ENCODE measurements around the gene LRP2. TPM values are rescaled to one million over a fixed set of nuclear protein-coding genes. Genes with fewer than 3 reads are reported as not detected.

Gene LRP2
- total RNA-seq, 1 donor: under 0.01 TPM

GRCh38 chr2:169089182-169089581 lies 273.2 kb downstream of the LRP2 start:
- no peak for DNase-seq (ENCODE audit: low read depth)
- H3K4me3 ChIP-seq (ENCODE audit: low read depth, low read length): no peak overlapping the region
- TF ChIP-seq CTCF (IDR thresholded peaks at IDR 0.05; ENCODE audit: insufficient read depth, low read depth, low read length): no peak

GRCh38 chr2:169087757-169088379 lies 274.5 kb downstream of the LRP2 start:
- no peak for TF ChIP-seq CTCF (IDR thresholded peaks at IDR 0.05; ENCODE audit: insufficient read depth, low read depth, low read length)
- H3K4me3 ChIP-seq (ENCODE audit: low read depth, low read length): no peak overlapping the region
- no peak for DNase-seq (ENCODE audit: low read depth)

- TF ChIP-seq CTCF (IDR thresholded peaks at IDR 0.05; ENCODE audit: insufficient read depth, low read depth, low read length): no peak
- DNase-seq (ENCODE audit: low read depth): no peak
- no peak overlapping the region for H3K4me3 ChIP-seq (ENCODE audit: low read depth, low read length)
These were observed 275.4 kb downstream of the LRP2 start for GRCh38 chr2:169086893-169087467.

- DNase-seq (ENCODE audit: low read depth): no peak
- TF ChIP-seq CTCF (IDR thresholded peaks at IDR 0.05; ENCODE audit: insufficient read depth, low read depth, low read length): no peak
- H3K4me3 ChIP-seq (ENCODE audit: low read depth, low read length): no peak overlapping the region
These were observed 279.3 kb downstream of the LRP2 start for GRCh38 chr2:169082995-169083394.

- no peak overlapping the region for H3K4me3 ChIP-seq (ENCODE audit: low read depth, low read length)
- no peak for TF ChIP-seq CTCF (IDR thresholded peaks at IDR 0.05; ENCODE audit: insufficient read depth, low read depth, low read length)
- no peak for DNase-seq (ENCODE audit: low read depth)
These were observed 280.8 kb downstream of the LRP2 start for GRCh38 chr2:169081551-169081950.

GRCh38 chr2:169080250-169081069 lies 281.9 kb downstream of the LRP2 start:
- TF ChIP-seq CTCF (IDR thresholded peaks at IDR 0.05; ENCODE audit: insufficient read depth, low read depth, low read length): no peak

More at GRCh38 chr2:169080250-169081069, 281.9 kb downstream of the LRP2 start:
- H3K4me3 ChIP-seq (ENCODE audit: low read depth, low read length): no peak overlapping the region
- no peak for DNase-seq (ENCODE audit: low read depth)
